NCI-H446 (cell line): Measurements from ENCODE around the gene UPK3A.
"Not testable (repeated sequence)": the region's sequence is repeated elsewhere in the genome, so short reads cannot be mapped to it uniquely, and the experiment has no call there.

ENCODE experiments used
- DNase-seq, 2 experiments: peaks; one replicate each; lab custom pipeline; 2025; lab: John Stamatoyannopoulos, UW

UPK3A gene

DNA sequence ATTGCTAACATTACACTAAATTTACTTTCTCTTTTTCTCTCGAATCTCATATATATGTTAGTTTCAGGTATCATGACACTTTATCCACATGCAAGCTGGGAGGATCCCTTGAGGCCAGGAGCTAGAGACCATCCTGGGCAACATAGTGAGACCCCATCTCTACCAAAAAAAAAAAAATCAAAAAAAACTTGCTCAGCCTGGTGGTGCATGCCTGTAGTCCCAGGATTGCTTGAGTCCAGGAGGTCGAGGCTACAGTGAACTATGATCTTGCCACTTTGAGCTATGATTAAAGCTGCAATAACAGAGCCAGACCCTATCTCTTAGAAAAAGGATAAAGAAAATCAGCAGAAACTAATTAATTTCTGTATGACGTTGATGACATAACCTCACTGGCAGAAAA lies 3.7 kb upstream of the UPK3A start:
- DNase-seq = no peak

DNA sequence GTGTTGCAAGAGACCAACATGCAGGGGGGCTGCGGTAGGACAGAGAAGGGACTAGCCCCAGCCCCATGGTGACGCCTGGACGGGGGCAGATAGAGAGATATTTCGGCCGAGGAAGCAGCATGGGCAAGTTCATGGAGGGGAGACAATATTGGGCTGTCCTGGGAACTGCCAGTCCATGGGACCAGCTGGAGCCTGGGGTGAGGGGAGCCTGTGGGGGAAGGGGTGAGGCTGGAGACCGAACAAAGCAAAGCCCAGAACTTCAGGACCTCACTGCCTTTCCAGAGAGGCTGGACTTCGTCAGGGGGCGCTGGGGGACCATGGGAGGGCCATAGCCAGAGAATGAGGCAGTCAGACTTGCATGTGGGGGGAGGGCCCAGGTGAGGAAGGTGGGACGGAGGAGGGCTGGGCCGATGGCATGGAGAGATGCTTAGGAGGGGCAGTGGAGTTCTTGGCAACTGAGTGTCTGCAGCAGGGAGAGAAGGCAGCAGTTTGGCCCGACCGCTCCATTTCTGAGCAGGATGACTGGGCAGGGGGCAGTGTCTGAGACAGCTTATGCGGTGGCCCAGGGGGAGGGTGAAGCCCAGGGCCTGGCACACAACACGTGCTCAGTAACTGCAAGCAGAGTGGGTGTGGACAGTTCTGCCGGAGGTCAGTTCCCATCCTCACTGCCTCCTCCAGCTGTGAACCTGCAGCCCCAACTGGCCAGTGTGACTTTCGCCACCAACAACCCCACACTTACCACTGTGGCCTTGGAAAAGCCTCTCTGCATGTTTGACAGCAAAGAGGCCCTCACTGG lies 712 bp downstream of the UPK3A start:
- DNase-seq = no peak

DNA sequence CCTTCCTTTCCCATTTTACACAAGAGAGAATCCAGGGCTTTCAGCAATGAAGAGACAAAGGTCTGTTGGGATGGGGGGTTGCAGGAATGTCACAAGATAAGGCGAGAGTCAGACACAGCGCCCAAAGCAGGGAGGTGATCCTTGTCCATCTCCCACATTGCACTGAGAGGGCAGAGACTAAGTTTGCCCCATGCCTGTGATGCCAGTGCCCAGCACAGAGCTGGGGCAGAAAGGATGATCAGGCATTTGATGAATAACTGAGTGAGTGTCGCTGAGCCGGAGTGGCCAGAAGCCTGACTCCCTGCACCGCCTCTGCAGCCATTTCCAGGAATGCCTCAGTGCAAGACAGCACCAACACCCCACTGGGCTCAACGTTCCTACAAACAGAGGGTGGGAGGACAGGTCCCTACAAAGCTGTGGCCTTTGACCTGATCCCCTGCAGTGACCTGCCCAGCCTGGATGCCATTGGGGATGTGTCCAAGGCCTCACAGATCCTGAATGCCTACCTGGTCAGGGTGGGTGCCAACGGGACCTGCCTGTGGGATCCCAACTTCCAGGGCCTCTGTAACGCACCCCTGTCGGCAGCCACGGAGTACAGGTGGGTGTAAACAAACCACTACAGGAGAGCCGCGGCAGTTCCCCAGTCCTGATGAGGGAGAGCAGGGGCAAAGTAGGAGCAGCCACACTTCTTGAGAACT lies 2.3 kb downstream of the UPK3A start:
- no peak for DNase-seq

DNA sequence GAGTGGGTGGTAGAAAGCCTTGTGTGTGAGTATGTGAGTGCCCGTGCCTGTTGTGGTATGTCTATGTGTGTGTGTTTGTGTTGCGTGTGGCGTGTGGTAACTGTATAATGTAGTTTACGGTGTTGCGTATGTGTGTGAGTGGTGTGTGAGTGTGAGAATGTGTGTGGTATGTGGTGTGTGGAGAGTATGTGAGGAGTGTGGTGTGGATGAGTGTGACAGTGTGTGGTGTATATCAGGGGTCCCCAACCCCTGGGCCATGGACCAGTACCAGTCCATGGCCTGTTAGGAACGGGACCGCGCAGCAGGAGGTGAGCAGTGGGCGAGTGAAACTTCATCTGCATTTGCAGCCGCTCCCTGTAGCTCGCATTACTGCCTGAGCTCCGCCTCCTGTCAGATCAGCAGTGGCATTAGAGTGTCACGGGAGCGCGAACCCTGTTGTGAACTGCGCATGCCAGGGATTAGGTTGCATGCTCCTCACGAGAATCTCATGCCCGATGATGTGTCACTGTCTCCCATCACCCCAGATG lies 5.7 kb downstream of the UPK3A start:
- no peak for DNase-seq

DNA sequence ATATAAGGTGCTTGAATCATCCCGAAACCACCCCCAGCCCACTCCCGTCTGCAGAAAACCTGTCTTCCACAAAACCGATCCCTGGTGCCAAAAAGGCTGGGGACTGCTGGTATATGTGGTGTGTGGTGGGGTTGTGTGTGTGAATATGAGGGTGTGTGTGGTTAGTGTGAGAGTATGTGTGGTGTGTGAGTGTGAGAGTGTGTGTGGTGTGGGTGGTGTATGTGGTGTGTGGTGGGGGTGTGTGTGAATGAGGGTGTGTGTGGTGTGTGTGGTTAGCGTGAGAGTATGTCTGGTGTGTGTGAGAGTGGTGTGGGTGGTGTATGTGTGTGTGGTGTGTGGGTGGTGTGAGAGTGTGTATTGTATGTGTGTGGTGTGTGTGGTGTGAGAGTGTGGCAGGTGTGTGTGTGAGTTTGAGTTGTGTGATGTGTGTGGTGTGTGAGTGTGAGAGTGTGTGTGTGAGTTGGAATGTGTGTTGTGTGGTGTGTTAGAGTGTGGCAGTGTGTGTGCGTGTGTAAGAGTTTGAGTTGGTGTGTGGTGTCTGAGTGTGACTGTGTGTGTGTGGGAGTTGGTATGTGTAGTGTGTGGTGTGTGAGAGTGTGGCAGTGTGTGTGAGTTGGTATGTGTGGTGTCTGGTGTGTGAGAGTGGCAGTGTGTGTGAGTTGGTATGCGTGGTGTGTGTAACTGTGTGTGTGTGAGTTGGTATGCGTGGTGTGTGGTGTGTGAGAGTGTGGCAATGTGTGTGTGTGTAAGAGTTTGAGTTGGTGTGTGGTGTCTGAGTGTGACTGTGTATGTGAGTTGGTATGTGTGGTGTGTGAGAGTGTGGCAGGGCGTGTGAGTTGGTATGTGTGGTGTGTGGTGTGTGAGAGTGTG lies 6.5 kb downstream of the UPK3A start:
- DNase-seq = no peak

DNA sequence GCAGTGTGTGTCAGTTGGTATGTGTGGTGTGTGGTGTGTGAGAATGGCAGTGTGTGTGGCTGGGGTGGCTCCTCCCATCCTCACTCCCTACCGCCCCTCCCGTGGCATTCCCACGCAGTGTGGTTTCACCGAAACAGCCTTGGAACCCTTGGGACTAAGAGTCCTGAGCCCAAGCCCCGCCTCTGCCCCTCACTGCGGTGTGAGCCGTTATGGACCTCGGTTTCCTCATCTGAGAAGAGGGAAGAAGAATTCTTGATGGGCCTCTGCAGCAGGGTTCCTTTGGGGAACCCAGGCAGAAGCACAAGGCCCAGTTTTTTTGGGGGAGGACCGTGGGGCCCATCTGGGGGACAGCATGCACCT lies 7.2 kb downstream of the UPK3A start:
- DNase-seq = no peak

- DNase-seq = no peak
These were observed 8.1 kb downstream of the UPK3A start for GRCh38 chr22:45292731-45293442.

GRCh38 chr22:45294030-45294429 lies 9.3 kb downstream of the UPK3A start:
- no peak for DNase-seq

DNA sequence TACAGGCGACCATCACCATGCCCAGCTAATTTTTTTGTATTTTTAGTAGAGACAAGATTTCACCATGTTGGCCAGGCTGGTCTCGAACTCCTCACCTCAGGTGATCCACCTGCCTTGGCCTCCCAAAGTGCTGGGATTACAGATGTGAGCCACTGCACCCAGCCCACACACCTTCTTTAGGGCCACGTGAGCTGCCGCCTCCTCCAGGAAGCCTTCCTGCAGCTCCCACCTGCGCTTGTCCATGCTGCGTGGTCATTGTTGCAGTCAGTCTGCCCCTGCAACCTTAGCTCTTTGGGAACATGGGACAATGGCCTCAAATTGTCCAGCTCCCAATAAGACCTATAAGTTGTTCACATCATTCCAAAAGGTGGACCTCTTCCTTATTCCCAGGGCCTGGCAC lies 10.3 kb downstream of the UPK3A start:
- not testable (repeated sequence) for DNase-seq

GRCh38 chr22:45295492-45295891 lies 10.7 kb downstream of the UPK3A start:
- DNase-seq = no peak

- no peak for DNase-seq
These were observed 12.0 kb downstream of the UPK3A start for GRCh38 chr22:45296628-45297297.

DNA sequence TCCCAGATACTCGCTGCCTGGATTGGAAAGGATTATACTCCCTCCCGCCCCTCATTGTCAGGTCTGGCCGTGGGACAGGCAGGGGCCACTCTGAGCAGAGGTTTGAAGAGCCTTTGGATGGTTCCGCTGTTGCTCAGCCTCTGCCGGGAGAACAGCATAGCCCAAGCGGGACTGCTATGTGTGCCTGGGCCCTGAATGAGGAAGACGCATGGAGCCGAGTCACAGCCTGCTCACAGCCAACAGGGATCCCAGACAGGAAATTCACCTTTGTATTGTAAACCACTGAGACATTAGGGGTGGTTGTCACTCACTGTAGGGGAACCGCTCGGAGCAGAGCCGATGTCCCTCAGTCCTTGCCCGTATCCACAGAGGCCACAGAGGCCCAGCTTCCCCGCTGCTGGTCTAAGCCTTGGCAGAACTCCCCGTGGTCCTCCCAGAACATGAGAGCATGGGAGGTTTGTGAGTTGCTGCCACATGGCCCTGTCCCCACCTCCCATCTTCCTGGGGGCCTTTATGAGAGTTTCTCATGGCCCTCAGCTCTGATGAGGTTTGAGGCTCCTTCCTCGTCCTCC lies 14.3 kb downstream of the UPK3A start:
- no peak for DNase-seq

- no peak for DNase-seq
These were observed 18.0 kb downstream of the UPK3A start for GRCh38 chr22:45302751-45303150.

DNA sequence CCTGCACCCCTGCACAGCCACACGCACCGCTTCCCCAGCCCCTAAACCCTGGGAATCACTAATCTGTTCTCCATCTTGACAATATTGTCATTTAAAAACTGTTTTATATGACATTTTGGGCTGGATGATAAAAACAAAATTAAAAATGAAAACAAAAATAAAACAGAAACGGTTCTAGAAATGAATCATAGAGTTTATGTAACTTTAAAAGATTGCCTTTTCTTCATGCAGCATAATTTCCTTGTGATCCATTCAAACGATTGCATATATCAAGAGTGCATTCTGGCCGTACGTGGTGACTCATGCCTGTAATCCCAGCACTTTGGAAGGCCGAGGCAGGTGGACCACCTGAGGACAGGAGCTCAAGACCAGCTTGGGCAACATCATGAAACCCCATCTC lies 18.4 kb downstream of the UPK3A start:
- DNase-seq = no peak

- DNase-seq = no peak
These were observed 20.2 kb downstream of the UPK3A start for GRCh38 chr22:45304971-45305370.

DNA sequence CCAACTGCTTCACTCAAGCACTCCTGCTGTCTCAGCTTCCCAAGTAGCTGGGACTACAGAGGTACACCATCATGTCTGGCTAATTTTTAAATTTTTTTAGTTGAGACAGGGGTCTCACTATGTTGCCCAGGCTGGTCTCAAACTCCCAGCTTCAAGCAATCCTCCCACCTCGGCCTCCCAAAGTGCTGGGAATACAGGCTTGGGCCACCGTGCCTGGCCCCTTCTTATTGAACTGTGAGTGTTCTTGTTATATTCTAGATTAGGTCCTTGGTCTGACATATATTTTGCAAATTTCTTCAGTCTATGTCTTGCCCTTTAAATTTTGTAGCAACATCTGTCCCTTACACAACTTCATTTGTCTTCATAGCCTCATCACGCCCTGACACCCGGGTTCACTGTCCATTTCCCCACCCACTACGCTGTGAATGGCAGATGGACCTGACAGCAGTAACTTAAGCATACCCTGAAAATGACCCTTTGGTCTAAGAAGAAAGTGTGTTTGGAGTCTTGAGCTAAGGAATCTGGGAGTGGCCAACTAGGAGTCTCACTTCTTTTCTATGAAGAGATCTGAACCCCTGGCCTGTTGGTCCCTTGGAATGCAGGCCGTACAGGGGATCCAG lies 20.8 kb downstream of the UPK3A start:
- DNase-seq = no peak

- DNase-seq = no peak
These were observed 21.4 kb downstream of the UPK3A start for GRCh38 chr22:45306139-45306538.

- DNase-seq = no peak
These were observed 23.7 kb downstream of the UPK3A start for GRCh38 chr22:45308391-45308956.

DNA sequence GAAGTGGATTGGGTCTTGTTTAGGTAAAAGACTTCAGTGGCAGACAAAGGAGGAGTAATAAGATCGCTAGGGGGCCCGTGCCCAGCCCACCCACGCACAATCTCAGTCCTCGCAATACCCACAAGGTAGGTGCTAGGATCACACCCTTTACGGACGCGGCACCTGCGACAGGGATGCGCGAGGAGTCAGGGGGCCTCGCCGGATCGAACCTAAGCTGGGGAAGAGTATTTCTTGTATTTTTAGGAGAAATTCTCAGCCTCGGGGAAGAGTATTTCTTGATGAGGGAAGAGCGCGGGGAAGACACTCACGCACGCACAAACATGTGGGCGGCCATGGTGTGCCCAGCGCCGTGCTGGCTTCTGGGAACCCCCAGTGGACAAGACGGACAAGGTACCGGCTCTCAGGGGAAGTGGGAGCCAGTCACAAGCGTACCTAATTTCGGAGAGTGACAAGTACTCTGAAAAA lies 24.2 kb downstream of the UPK3A start:
- no peak for DNase-seq
